ENCODE data around the gene IQSEC1.

Gene IQSEC1

GRCh38 chr3:13098192-13098988 lies 25.2 kb upstream of the IQSEC1 start:
- Mint-ChIP-seq H3K27ac (no peak overlapping the region), H3K9me3 (no peaks in the 10 kb centered on the region), H3K4me1 (ENCODE audit: low read depth) (no peaks in the 10 kb centered on the region), H3K36me3 (ENCODE audit: low read depth) (no peaks in the 10 kb centered on the region), H3K27me3 (no peaks in the 10 kb centered on the region), H3K4me3 (no peak overlapping the region)

- no peak overlapping the region for H3K27ac Mint-ChIP-seq
- H3K9me3 Mint-ChIP-seq, result no peaks in the 10 kb centered on the region
- no peak overlapping the region for H3K4me3 Mint-ChIP-seq
- no peaks in the 10 kb centered on the region for H3K27me3 Mint-ChIP-seq
- H3K36me3 Mint-ChIP-seq (ENCODE audit: low read depth), result no peaks in the 10 kb centered on the region
- peaks cover 6% of the 10 kb centered on the region for H3K4me1 Mint-ChIP-seq (ENCODE audit: low read depth)
These were observed 23.1 kb upstream of the IQSEC1 start for GRCh38 chr3:13096356-13096755.

- no peak overlapping the region for H3K4me3 Mint-ChIP-seq
- no peak overlapping the region for H3K27ac Mint-ChIP-seq
- peaks cover 6% of the 10 kb centered on the region for H3K4me1 Mint-ChIP-seq (ENCODE audit: low read depth)
- H3K27me3 Mint-ChIP-seq, result no peaks in the 10 kb centered on the region
- H3K36me3 Mint-ChIP-seq (ENCODE audit: low read depth), result no peaks in the 10 kb centered on the region
- no peaks in the 10 kb centered on the region for H3K9me3 Mint-ChIP-seq
These were observed 22.2 kb upstream of the IQSEC1 start for GRCh38 chr3:13095408-13095937.

GRCh38 chr3:13093687-13094086 lies 20.5 kb upstream of the IQSEC1 start:
- H3K27me3 Mint-ChIP-seq, result no peaks in the 10 kb centered on the region
- H3K4me1 Mint-ChIP-seq (ENCODE audit: low read depth), result peaks cover 6% of the 10 kb centered on the region
- H3K4me3 Mint-ChIP-seq, result no peak overlapping the region
- no peaks in the 10 kb centered on the region for H3K36me3 Mint-ChIP-seq (ENCODE audit: low read depth)
- no peaks in the 10 kb centered on the region for H3K9me3 Mint-ChIP-seq
- no peak overlapping the region for H3K27ac Mint-ChIP-seq

GRCh38 chr3:13092621-13093617 lies 19.7 kb upstream of the IQSEC1 start:
- Mint-ChIP-seq H3K27ac (no peak overlapping the region), H3K9me3 (no peaks in the 10 kb centered on the region), H3K36me3 (ENCODE audit: low read depth) (no peaks in the 10 kb centered on the region), H3K27me3 (no peaks in the 10 kb centered on the region), H3K4me1 (ENCODE audit: low read depth) (peaks cover 12% of the 10 kb centered on the region), H3K4me3 (no peak overlapping the region)

GRCh38 chr3:13091898-13092611 lies 18.8 kb upstream of the IQSEC1 start:
- no peaks in the 10 kb centered on the region for H3K27me3 Mint-ChIP-seq
- no peak overlapping the region for H3K4me3 Mint-ChIP-seq
- no peaks in the 10 kb centered on the region for H3K9me3 Mint-ChIP-seq
- no peaks in the 10 kb centered on the region for H3K36me3 Mint-ChIP-seq (ENCODE audit: low read depth)
- peaks cover 21% of the 10 kb centered on the region for H3K4me1 Mint-ChIP-seq (ENCODE audit: low read depth)
- H3K27ac Mint-ChIP-seq, result no peak overlapping the region

GRCh38 chr3:13088028-13089006 lies 15.1 kb upstream of the IQSEC1 start:
- H3K27me3 Mint-ChIP-seq, result no peaks in the 10 kb centered on the region
- no peaks in the 10 kb centered on the region for H3K9me3 Mint-ChIP-seq
- H3K4me3 Mint-ChIP-seq, result no peak overlapping the region
- no peaks in the 10 kb centered on the region for H3K36me3 Mint-ChIP-seq (ENCODE audit: low read depth)
- peak overlapping the region; percentile 26 for H3K27ac Mint-ChIP-seq
- peaks cover 34% of the 10 kb centered on the region for H3K4me1 Mint-ChIP-seq (ENCODE audit: low read depth)

- Mint-ChIP-seq H3K4me3 (no peak overlapping the region), H3K4me1 (ENCODE audit: low read depth) (peaks cover 31% of the 10 kb centered on the region), H3K27ac (no peak overlapping the region), H3K9me3 (no peaks in the 10 kb centered on the region), H3K36me3 (ENCODE audit: low read depth) (no peaks in the 10 kb centered on the region), H3K27me3 (no peaks in the 10 kb centered on the region)
These were observed 14.2 kb upstream of the IQSEC1 start for GRCh38 chr3:13087320-13087990.

GRCh38 chr3:13086531-13086981 lies 13.3 kb upstream of the IQSEC1 start:
- Mint-ChIP-seq H3K4me1 (ENCODE audit: low read depth) (peaks cover 28% of the 10 kb centered on the region), H3K36me3 (ENCODE audit: low read depth) (no peaks in the 10 kb centered on the region), H3K27ac (peak overlapping the region; percentile 14), H3K4me3 (no peak overlapping the region), H3K27me3 (no peaks in the 10 kb centered on the region), H3K9me3 (no peaks in the 10 kb centered on the region)

GRCh38 chr3:13085846-13086179 lies 12.6 kb upstream of the IQSEC1 start:
- Mint-ChIP-seq H3K27me3 (no peaks in the 10 kb centered on the region), H3K4me3 (no peak overlapping the region), H3K4me1 (ENCODE audit: low read depth) (peaks cover 28% of the 10 kb centered on the region), H3K27ac (no peak overlapping the region), H3K9me3 (no peaks in the 10 kb centered on the region), H3K36me3 (ENCODE audit: low read depth) (no peaks in the 10 kb centered on the region)

GRCh38 chr3:13085081-13085845 lies 12.0 kb upstream of the IQSEC1 start:
- Mint-ChIP-seq H3K27ac (no peak overlapping the region), H3K9me3 (no peaks in the 10 kb centered on the region), H3K27me3 (no peaks in the 10 kb centered on the region), H3K4me3 (no peak overlapping the region), H3K4me1 (ENCODE audit: low read depth) (peaks cover 28% of the 10 kb centered on the region), H3K36me3 (ENCODE audit: low read depth) (no peaks in the 10 kb centered on the region)

GRCh38 chr3:13083898-13084297 lies 10.7 kb upstream of the IQSEC1 start:
- Mint-ChIP-seq H3K27me3 (no peaks in the 10 kb centered on the region), H3K4me3 (no peak overlapping the region), H3K36me3 (ENCODE audit: low read depth) (no peaks in the 10 kb centered on the region), H3K9me3 (no peaks in the 10 kb centered on the region), H3K27ac (peak overlapping the region; percentile 21), H3K4me1 (ENCODE audit: low read depth) (peaks cover 29% of the 10 kb centered on the region)

- no peaks in the 10 kb centered on the region for H3K36me3 Mint-ChIP-seq (ENCODE audit: low read depth)
- peaks cover 31% of the 10 kb centered on the region for H3K4me1 Mint-ChIP-seq (ENCODE audit: low read depth)
- no peak overlapping the region for H3K27ac Mint-ChIP-seq
These were observed 10.0 kb upstream of the IQSEC1 start for GRCh38 chr3:13083254-13083653.

More at GRCh38 chr3:13083254-13083653, 10.0 kb upstream of the IQSEC1 start:
- no peaks in the 10 kb centered on the region for H3K9me3 Mint-ChIP-seq
- no peak overlapping the region for H3K4me3 Mint-ChIP-seq
- H3K27me3 Mint-ChIP-seq, result no peaks in the 10 kb centered on the region

Data from stimulated activated naive CD8-positive, alpha-beta T cell treated with anti-CD3 and anti-CD28 coated beads, Interleukin-15, Interleukin-2, amounts not matched to agents 100 ng/mL and 50 ng/mL, for 24 hours (primary cell).